ENCODE measurements around the gene PRICKLE3. TPM values are rescaled to one million over a fixed set of nuclear protein-coding genes. Genes with fewer than 3 reads are reported as not detected.

The PRICKLE3 gene
- total RNA-seq, 5 donors from 2014 or later (not counting 1 experiment from before 2014, with no cell fraction given) = 5.5 to 15.4 (median 12.6) TPM

DNA sequence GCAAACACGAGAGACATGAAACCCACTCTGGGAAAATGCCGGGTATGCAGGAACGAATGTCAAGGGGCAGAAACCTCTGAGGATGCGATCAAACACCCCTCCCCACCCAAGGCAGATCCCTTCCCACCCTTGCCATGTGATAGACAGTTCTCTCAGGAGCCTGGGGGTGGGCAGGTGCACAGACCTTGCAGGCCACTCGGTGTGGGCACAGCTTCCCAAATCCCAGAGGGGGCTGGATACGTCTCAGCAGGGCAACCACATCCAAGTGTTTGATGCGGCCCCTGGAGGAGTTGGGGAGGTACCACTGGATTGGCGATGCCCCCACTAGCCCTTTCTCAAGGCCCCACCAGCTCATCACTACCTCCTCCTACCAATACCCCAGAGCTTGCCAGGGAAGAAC is 24.2 kb upstream of the PRICKLE3 start:
- H3K4me1 Mint-ChIP-seq = no peaks in the 10 kb centered on the region
- no peak overlapping the region for H3K4me3 ChIP-seq (ENCODE audit: control insufficient read depth in 1 of 2, extremely low read depth in 1 of 2, low read length in 1 of 2)
- no peak for ATAC-seq (replicated peaks in 1 of 4)
- no CpG with 5 or more reads among the region's 8 CpGs for WGBS (ENCODE audit: insufficient coverage)
- peaks cover 0 to 2% of the 10 kb centered on the region in 2 experiments for H3K4me1 ChIP-seq (ENCODE audit: control insufficient read depth in 1 of 2, extremely low read depth in 1 of 2, insufficient read depth in 2 of 2, low read length in 2 of 2)
- no peak overlapping the region for H3K27ac ChIP-seq (ENCODE audit: low read length)
- H3K36me3 Mint-ChIP-seq = no peaks in the 10 kb centered on the region
- H3K36me3 ChIP-seq (ENCODE audit: control insufficient read depth in 2 of 2, extremely low read depth in 1 of 2, insufficient read depth in 1 of 2, low read length in 1 of 2) = no peaks in the 10 kb centered on the region
- no peak for DNase-seq
- H3K9me3 ChIP-seq = no peaks in the 10 kb centered on the region
- H3K27ac Mint-ChIP-seq = no peak overlapping the region
- H3K27me3 ChIP-seq (replicated peaks in 1 of 2; ENCODE audit: control insufficient read depth in 2 of 2, extremely low read depth in 1 of 2, insufficient read depth in 2 of 2, low read length in 1 of 2) = peaks cover 0 to 16% of the 10 kb centered on the region in 2 experiments
- peaks cover 0 to 8% (median 0%) of the 10 kb centered on the region in 3 donors for H3K9me3 Mint-ChIP-seq
- no peak overlapping the region for H3K4me3 Mint-ChIP-seq
- ChIA-PET CTCF (no interaction called here), POLR2A (no interaction called here)
- no peaks in the 10 kb centered on the region for H3K27me3 Mint-ChIP-seq

DNA sequence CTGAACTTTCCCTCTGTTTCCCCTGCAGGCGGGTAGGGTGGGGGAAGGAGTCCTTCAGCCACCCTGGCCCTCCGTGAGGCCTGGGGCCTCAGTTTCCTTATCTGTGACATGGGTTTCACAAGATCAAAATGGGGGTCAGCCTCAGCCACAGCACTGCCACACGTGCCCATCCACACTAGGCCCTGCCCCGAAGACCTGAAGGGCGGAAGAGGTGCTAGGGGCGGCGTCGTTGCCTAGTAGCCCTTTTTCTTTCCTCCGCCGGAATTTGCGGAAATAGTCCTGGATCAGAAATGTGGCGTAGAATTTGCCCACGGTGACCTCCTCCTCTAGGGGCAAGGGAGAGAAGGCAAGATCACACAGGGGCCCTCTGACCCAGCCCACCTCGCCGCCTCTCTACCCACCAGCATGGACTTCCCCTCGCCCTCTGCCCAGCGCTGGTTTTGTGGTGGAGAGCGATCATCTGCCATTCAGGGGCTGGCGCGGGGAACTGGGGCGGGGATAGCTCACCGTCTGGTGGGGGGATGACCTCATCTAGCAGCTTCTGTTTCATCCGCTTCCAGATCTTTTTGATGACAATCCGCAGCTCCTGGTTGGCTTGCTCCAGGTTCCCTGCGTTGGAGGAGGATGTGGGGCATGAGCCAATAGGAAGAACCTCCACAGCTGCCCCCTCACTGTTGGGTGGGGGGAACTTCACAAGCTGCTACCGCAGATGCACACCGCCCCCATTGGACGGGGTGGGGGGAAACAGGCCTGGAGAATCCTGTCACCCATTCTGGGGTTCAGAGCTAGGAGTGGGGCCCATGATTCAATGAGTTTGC is 23.5 kb upstream of the PRICKLE3 start:
- H3K9me3 ChIP-seq = no peaks in the 10 kb centered on the region
- POLR2A ChIA-PET = no interaction called here

DNA sequence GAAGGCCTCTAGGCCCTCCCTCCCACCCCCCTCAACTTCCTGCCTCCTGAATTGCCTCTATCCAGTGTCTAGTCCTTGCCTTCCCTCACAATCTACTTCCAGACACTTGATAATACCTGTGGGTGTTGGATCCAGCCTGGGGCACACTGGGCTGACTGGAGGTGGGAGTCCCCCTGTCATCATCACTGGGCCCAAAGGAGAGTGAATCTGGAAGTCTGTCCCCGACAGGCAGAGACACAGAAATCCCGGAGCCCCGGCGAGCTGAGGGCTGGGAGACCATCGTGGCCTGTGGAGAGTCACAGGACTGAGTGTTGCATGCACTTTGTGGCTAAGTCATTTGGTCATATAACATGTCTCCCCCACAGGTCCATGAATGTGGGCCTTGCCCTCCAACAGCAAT is 22.2 kb upstream of the PRICKLE3 start:
- CTCF ChIA-PET = interaction anchor here in 1 of 2 donors (0.7 kb wide), 1 partner anchor 421 kb away, joined by 3 read pairs; no protein-coding TSS in a partner anchor
- Histone ChIP-seq H3K27me3 (replicated peaks in 1 of 2; ENCODE audit: control insufficient read depth in 2 of 2, extremely low read depth in 1 of 2, insufficient read depth in 2 of 2, low read length in 1 of 2) (peaks cover 0 to 16% of the 10 kb centered on the region in 2 experiments), H3K9me3 (no peaks in the 10 kb centered on the region), H3K36me3 (ENCODE audit: control insufficient read depth in 2 of 2, extremely low read depth in 1 of 2, insufficient read depth in 1 of 2, low read length in 1 of 2) (no peaks in the 10 kb centered on the region), H3K4me3 (ENCODE audit: control insufficient read depth in 1 of 2, extremely low read depth in 1 of 2, low read length in 1 of 2) (no peak overlapping the region), H3K4me1 (ENCODE audit: control insufficient read depth in 1 of 2, extremely low read depth in 1 of 2, insufficient read depth in 2 of 2, low read length in 2 of 2) (peaks cover 0 to 2% of the 10 kb centered on the region in 2 experiments), H3K27ac (ENCODE audit: low read length) (no peak overlapping the region)
- Mint-ChIP-seq H3K27me3 (no peaks in the 10 kb centered on the region), H3K27ac (no peak overlapping the region), H3K36me3 (peaks cover 3% of the 10 kb centered on the region), H3K9me3 (peaks cover 0 to 7% (median 0%) of the 10 kb centered on the region in 3 donors), H3K4me3 (no peak overlapping the region), H3K4me1 (no peaks in the 10 kb centered on the region)
- ATAC-seq (replicated peaks in 1 of 4) = no peak
- POLR2A ChIA-PET = interaction anchor here in 1 of 2 donors (0.7 kb wide), 1 partner anchor 40 kb away, joined by 3 read pairs; no protein-coding TSS in a partner anchor
- no peak for DNase-seq
- WGBS (ENCODE audit: insufficient coverage) = no CpG with 5 or more reads among the region's 5 CpGs

More for the DNA sequence above, 23.5 kb upstream of the PRICKLE3 start:
- Mint-ChIP-seq H3K27ac (no peak overlapping the region), H3K27me3 (no peaks in the 10 kb centered on the region), H3K4me1 (no peaks in the 10 kb centered on the region), H3K4me3 (no peak overlapping the region), H3K9me3 (peaks cover 0 to 8% (median 0%) of the 10 kb centered on the region in 3 donors), H3K36me3 (no peaks in the 10 kb centered on the region)
- Histone ChIP-seq H3K4me3 (ENCODE audit: control insufficient read depth in 1 of 2, extremely low read depth in 1 of 2, low read length in 1 of 2) (no peak overlapping the region), H3K36me3 (ENCODE audit: control insufficient read depth in 2 of 2, extremely low read depth in 1 of 2, insufficient read depth in 1 of 2, low read length in 1 of 2) (no peaks in the 10 kb centered on the region), H3K27me3 (replicated peaks in 1 of 2; ENCODE audit: control insufficient read depth in 2 of 2, extremely low read depth in 1 of 2, insufficient read depth in 2 of 2, low read length in 1 of 2) (peaks cover 0 to 16% of the 10 kb centered on the region in 2 experiments), H3K27ac (ENCODE audit: low read length) (no peak overlapping the region), H3K4me1 (ENCODE audit: control insufficient read depth in 1 of 2, extremely low read depth in 1 of 2, insufficient read depth in 2 of 2, low read length in 2 of 2) (peaks cover 0 to 2% of the 10 kb centered on the region in 2 experiments)
- CTCF ChIA-PET = no interaction called here
- 28% methylated on average over 5 of the region's 28 CpGs for WGBS (ENCODE audit: insufficient coverage)
- ATAC-seq (replicated peaks in 1 of 4) = peak in 1 of 4 experiments; percentile 39
- no peak for DNase-seq

DNA sequence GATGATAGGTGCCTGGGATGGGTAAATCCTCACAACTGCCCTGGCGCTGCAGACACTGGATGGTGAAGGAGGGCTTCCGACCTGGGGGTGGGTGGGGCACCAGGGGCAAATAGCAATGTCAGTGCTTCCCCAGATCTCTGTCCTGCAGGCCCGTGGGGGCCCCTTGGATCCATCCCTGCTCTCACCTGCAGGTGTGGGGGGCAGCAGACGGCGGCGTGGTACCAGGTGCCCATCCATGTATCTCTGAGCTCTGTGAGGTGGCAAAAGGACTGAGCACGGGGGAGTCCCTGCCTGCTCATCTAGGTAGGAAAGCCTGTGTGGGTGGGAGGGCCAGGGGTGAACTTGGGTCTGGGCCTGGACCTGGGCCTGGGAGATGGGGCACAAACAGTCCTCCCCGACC is 20.4 kb upstream of the PRICKLE3 start:
- peaks cover 0 to 2% of the 10 kb centered on the region in 2 experiments for H3K4me1 ChIP-seq (ENCODE audit: control insufficient read depth in 1 of 2, extremely low read depth in 1 of 2, insufficient read depth in 2 of 2, low read length in 2 of 2)
- POLR2A ChIA-PET = no interaction called here
- CTCF ChIA-PET = no interaction called here

DNA sequence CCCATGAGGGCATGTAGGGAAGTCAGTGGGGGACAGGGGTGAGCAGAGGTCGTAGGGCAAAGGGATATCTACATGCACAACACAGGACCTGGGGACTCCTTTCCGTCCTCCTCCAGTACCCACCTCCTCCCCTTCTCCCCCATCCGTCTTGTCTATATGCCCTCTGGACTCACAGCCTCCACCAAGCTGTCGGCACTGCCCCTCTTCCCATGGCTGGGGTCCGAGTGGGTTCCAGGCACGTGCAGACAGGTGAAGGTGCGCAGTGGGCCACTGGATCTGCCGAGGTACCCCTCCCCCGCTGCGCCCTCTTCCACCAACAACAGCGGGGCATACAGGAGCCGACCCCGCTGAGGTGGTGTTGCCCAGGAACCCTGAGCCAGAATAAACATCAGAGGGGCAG is 19.3 kb upstream of the PRICKLE3 start:
- Histone ChIP-seq H3K9me3 (no peaks in the 10 kb centered on the region), H3K36me3 (ENCODE audit: control insufficient read depth in 2 of 2, extremely low read depth in 1 of 2, insufficient read depth in 1 of 2, low read length in 1 of 2) (no peaks in the 10 kb centered on the region), H3K27me3 (replicated peaks in 1 of 2; ENCODE audit: control insufficient read depth in 2 of 2, extremely low read depth in 1 of 2, insufficient read depth in 2 of 2, low read length in 1 of 2) (peaks cover 0 to 11% of the 10 kb centered on the region in 2 experiments), H3K4me1 (ENCODE audit: control insufficient read depth in 1 of 2, extremely low read depth in 1 of 2, insufficient read depth in 2 of 2, low read length in 2 of 2) (peaks cover 1 to 3% of the 10 kb centered on the region in 2 experiments), H3K27ac (ENCODE audit: low read length) (no peak overlapping the region), H3K4me3 (ENCODE audit: control insufficient read depth in 1 of 2, extremely low read depth in 1 of 2, low read length in 1 of 2) (no peak overlapping the region)
- Mint-ChIP-seq H3K4me1 (peaks cover 3 to 5% (median 5%) of the 10 kb centered on the region in 3 donors), H3K9me3 (no peaks in the 10 kb centered on the region), H3K27ac (no peak overlapping the region), H3K36me3 (peaks cover 3% of the 10 kb centered on the region), H3K4me3 (no peak overlapping the region), H3K27me3 (no peaks in the 10 kb centered on the region)
- ChIA-PET CTCF (no interaction called here), POLR2A (no interaction called here)
- ATAC-seq (replicated peaks in 1 of 4) (no peak), DNase-seq (no peak)
- WGBS (ENCODE audit: insufficient coverage) = no CpG with 5 or more reads among the region's 13 CpGs

More for the DNA sequence above, 20.4 kb upstream of the PRICKLE3 start:
- Histone ChIP-seq H3K36me3 (ENCODE audit: control insufficient read depth in 2 of 2, extremely low read depth in 1 of 2, insufficient read depth in 1 of 2, low read length in 1 of 2) (no peaks in the 10 kb centered on the region), H3K9me3 (no peaks in the 10 kb centered on the region), H3K4me3 (ENCODE audit: control insufficient read depth in 1 of 2, extremely low read depth in 1 of 2, low read length in 1 of 2) (no peak overlapping the region), H3K27me3 (replicated peaks in 1 of 2; ENCODE audit: control insufficient read depth in 2 of 2, extremely low read depth in 1 of 2, insufficient read depth in 2 of 2, low read length in 1 of 2) (peaks cover 0 to 16% of the 10 kb centered on the region in 2 experiments), H3K27ac (ENCODE audit: low read length) (no peak overlapping the region)
- ATAC-seq (replicated peaks in 1 of 4) (no peak), DNase-seq (no peak)
- 82% methylated on average over 2 of the region's 8 CpGs for WGBS (ENCODE audit: insufficient coverage)
- Mint-ChIP-seq H3K27ac (no peak overlapping the region), H3K9me3 (no peaks in the 10 kb centered on the region), H3K4me1 (peaks cover 0 to 2% (median 0%) of the 10 kb centered on the region in 3 donors), H3K27me3 (no peaks in the 10 kb centered on the region), H3K4me3 (no peak overlapping the region), H3K36me3 (peaks cover 3% of the 10 kb centered on the region)

DNA sequence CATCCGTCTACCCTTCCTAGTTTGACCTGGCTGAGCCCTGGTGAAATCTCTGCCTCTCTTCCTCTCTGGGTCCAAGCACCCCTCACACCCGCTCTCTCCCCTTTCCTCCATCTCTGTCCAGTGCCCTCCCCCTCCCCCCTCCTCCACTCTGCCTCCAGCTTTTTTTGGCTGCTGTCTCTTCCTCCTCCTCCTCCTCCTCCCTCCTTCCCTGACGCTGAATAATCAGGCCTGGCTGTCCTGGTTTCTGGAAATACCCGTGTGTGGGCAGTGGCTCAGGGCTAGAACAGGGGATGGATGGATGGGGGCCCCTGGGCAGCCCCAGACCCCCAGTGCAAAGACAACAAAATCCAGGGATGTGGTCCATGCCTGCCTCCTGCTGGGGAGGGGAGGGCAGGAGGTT is 18.5 kb upstream of the PRICKLE3 start:
- no peaks in the 10 kb centered on the region for H3K36me3 ChIP-seq (ENCODE audit: control insufficient read depth in 2 of 2, extremely low read depth in 1 of 2, insufficient read depth in 1 of 2, low read length in 1 of 2)
- peaks cover 2 to 8% of the 10 kb centered on the region in 2 experiments for H3K4me1 ChIP-seq (ENCODE audit: control insufficient read depth in 1 of 2, extremely low read depth in 1 of 2, insufficient read depth in 2 of 2, low read length in 2 of 2)
- ChIA-PET POLR2A (no interaction called here), CTCF (no interaction called here)
- ATAC-seq (replicated peaks in 1 of 4) = no peak
- H3K27ac Mint-ChIP-seq = no peak overlapping the region
- H3K9me3 Mint-ChIP-seq = no peaks in the 10 kb centered on the region
- H3K27me3 Mint-ChIP-seq = no peaks in the 10 kb centered on the region
- no peak for DNase-seq
- H3K4me3 ChIP-seq (ENCODE audit: control insufficient read depth in 1 of 2, extremely low read depth in 1 of 2, low read length in 1 of 2) = no peak overlapping the region
- peaks cover 3 to 6% (median 6%) of the 10 kb centered on the region in 3 donors for H3K4me1 Mint-ChIP-seq
- H3K36me3 Mint-ChIP-seq = peaks cover 3% of the 10 kb centered on the region
- H3K27me3 ChIP-seq (replicated peaks in 1 of 2; ENCODE audit: control insufficient read depth in 2 of 2, extremely low read depth in 1 of 2, insufficient read depth in 2 of 2, low read length in 1 of 2) = peaks cover 0 to 5% of the 10 kb centered on the region in 2 experiments
- H3K4me3 Mint-ChIP-seq = no peak overlapping the region
- H3K27ac ChIP-seq (ENCODE audit: low read length) = no peak overlapping the region
- no peaks in the 10 kb centered on the region for H3K9me3 ChIP-seq
- WGBS (ENCODE audit: insufficient coverage) = no CpG with 5 or more reads among the region's 4 CpGs

All from T-cell (primary cell).